HepG2 (cell line): Measurements from ENCODE around the gene PRSS36. TPM values are rescaled to one million over a fixed set of nuclear protein-coding genes. Genes with fewer than 3 reads are reported as not detected.
A peak's percentile ranks its signal among the peaks of the same experiment; 100 is the strongest.

Experiments used
- ATF1 ChIP-seq: IDR thresholded peaks from 2 replicates; pipeline ENCODE4 v1.6.1; 2016; ENCODE audit warnings: mild to moderate bottlenecking, control low read depth
- EEA1 ChIP-seq: sonication (generic); formaldehyde crosslinking; IDR thresholded peaks from 2 replicates; pipeline ENCODE4 v1.5.1; 2020; ENCODE audit warnings: mild to moderate bottlenecking, missing genetic modification reagents, borderline replicate concordance
- HDAC1 ChIP-seq: sonication (generic); formaldehyde crosslinking; IDR thresholded peaks from 2 replicates; pipeline ENCODE4 v1.5.1; 2020; ENCODE audit warnings: mild to moderate bottlenecking, missing genetic modification reagents
- HNRNPH1 ChIP-seq: fragments of 200-400 bp; formaldehyde crosslinking; optimal IDR thresholded peaks from 2 replicates; pipeline ENCODE3; 2017; ENCODE audit warnings: mild to moderate bottlenecking, low read depth, low read length
- HNRNPK ChIP-seq: fragments of 200-400 bp; formaldehyde crosslinking; IDR thresholded peaks from 2 replicates; pipeline ENCODE4 v1.6.1; 2018; ENCODE audit warnings: low read length, low read depth, moderate library complexity, mild to moderate bottlenecking; ENCODE audit not compliant: poor library complexity, severe bottlenecking
- HOXA7 ChIP-seq: sonication (generic); formaldehyde crosslinking; IDR thresholded peaks from 2 replicates; pipeline ENCODE4 v1.8.1; 2022; ENCODE audit warnings: mild to moderate bottlenecking, missing genetic modification reagents, moderate library complexity
- MAFG ChIP-seq: sonication (generic); formaldehyde crosslinking; IDR thresholded peaks from 2 replicates; pipeline ENCODE4 v1.5.1; 2020; ENCODE audit warnings: mild to moderate bottlenecking, missing genetic modification reagents
- NFE2L1 ChIP-seq: sonication (generic); formaldehyde crosslinking; IDR thresholded peaks from 2 replicates; pipeline ENCODE4 v1.4.0; 2020; ENCODE audit warnings: missing genetic modification reagents, mild to moderate bottlenecking, borderline replicate concordance
- NFKBIZ ChIP-seq: IDR thresholded peaks from 2 replicates; pipeline ENCODE4 v1.6.1; 2018; ENCODE audit warnings: missing genetic modification reagents, missing compliant biosample characterization
- RXRB ChIP-seq: IDR thresholded peaks from 2 replicates; pipeline ENCODE4 v1.6.1; 2016; ENCODE audit warnings: borderline replicate concordance, missing genetic modification reagents, missing compliant biosample characterization
- TOPORS ChIP-seq: sonication (generic); formaldehyde crosslinking; IDR thresholded peaks from 2 replicates; pipeline ENCODE4 v1.8.0; 2023; ENCODE audit warnings: mild to moderate bottlenecking, missing genetic modification reagents
- U2AF2 ChIP-seq: fragments of 200-400 bp; formaldehyde crosslinking; IDR thresholded peaks from 2 replicates; pipeline ENCODE4 v1.6.1; 2017; ENCODE audit warnings: low read depth, mild to moderate bottlenecking, low read length
- XBP1 ChIP-seq: sonication (generic); formaldehyde crosslinking; IDR thresholded peaks from 2 replicates; pipeline ENCODE4 v1.5.0; 2020; ENCODE audit warnings: missing genetic modification reagents
- YEATS2 ChIP-seq: sonication (generic); formaldehyde crosslinking; IDR thresholded peaks from 2 replicates; pipeline ENCODE4 v1.4.0; 2020; ENCODE audit warnings: missing genetic modification reagents, borderline replicate concordance
- ZKSCAN1 ChIP-seq: fragments of 150-350 bp; IDR thresholded peaks from 2 replicates; pipeline ENCODE4 v1.6.1; 2014; ENCODE audit warnings: low read length
- ZNF180 ChIP-seq: sonication (generic); formaldehyde crosslinking; IDR thresholded peaks from 2 replicates; pipeline ENCODE4 v1.4.0; 2020; ENCODE audit warnings: low read depth, missing genetic modification reagents, borderline replicate concordance
- ZNF253 ChIP-seq: sonication (generic); formaldehyde crosslinking; IDR thresholded peaks from 2 replicates; pipeline ENCODE4 v1.8.0; 2022; ENCODE audit warnings: mild to moderate bottlenecking, missing genetic modification reagents, borderline replicate concordance
- ZNF792 ChIP-seq: IDR thresholded peaks from 2 replicates; pipeline ENCODE4 v1.6.1; 2016
- polyA plus RNA-seq, 8 experiments: library from polyadenylated mRNA; depleted of rRNA in 3 of 8; stranded (reverse) in 7 of 8; unstranded in 1 of 8; fragments of >200 nt; fragmentation: Illumina TruSeq in 4 of 8; extraction: Trizol in 4 of 8; gene quantifications; 2 replicates each; pipeline versions ENCODE4 v1.2.1 to v1.2.3, GENCODE V29; 2011 to 2016; ENCODE audit warnings: low read depth in 4 of 8, missing spikeins in 1 of 8, mixed read lengths in 1 of 8; ENCODE audit not compliant: insufficient read depth in 1 of 8
- total RNA-seq, 5 experiments: library from RNA; depleted of rRNA; stranded (reverse); fragments of >200 nt; fragmentation: Illumina TruSeq; extraction: Trizol; gene quantifications; 2 replicates each; pipeline ENCODE4 v1.2.3, GENCODE V29; 2016; ENCODE audit warnings: low read depth in 1 of 5
- TF ChIP-seq, protein P1 (sequence below): sonication (generic); formaldehyde crosslinking; IDR thresholded peaks from 2 replicates; pipeline ENCODE4; 2020; ENCODE audit warnings: missing genetic modification reagents, mild to moderate bottlenecking, borderline replicate concordance
- TF ChIP-seq, protein P2 (sequence below): sonication (generic); formaldehyde crosslinking; IDR thresholded peaks from 2 replicates; pipeline ENCODE4 v1.5.0; 2020; ENCODE audit warnings: mild to moderate bottlenecking, missing genetic modification reagents, borderline replicate concordance
- TF ChIP-seq, protein P3 (sequence below): sonication (generic); formaldehyde crosslinking; IDR thresholded peaks from 2 replicates; pipeline ENCODE4 v1.8.0; 2023; ENCODE audit warnings: mild to moderate bottlenecking, missing genetic modification reagents
- TF ChIP-seq, protein P4 (sequence below): sonication (generic); formaldehyde crosslinking; IDR thresholded peaks from 2 replicates; pipeline ENCODE4 v1.8.0; 2022; ENCODE audit warnings: low read depth, missing genetic modification reagents

PRSS36 gene
- total and polyA plus RNA-seq, 2 of the 13 experiments (the other 11 are each of a cell fraction or from before 2014, with no cell fraction given), result 1.5 to 2.1 TPM

DNA sequence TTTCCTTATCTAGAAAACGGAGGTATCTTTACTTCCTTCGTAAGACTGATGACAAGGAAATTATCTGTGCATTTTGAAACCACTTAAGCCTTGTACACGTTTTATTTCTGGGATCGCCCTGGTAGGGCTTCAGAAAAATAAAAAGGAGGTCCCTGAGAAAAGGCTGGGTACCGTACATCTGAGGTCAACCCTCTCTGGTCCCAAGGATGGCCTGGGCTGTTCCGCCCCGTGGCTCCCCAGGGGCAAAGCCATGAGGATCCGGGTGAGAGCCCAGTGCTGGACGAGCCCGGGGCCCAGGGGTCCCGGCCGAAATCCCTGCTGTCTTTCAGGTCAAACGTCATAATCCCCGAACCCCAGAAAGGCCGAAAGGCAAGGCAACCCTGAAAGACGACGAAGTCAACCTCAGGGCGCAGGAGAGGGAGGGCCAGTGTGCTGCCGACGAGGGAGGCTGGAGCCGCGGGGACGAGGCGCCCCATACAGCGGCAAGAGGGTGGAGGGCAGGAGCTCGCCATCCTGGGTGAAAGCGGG, 29.4 kb upstream of the PRSS36 start (continued):
- TF ChIP-seq, protein P1, sequence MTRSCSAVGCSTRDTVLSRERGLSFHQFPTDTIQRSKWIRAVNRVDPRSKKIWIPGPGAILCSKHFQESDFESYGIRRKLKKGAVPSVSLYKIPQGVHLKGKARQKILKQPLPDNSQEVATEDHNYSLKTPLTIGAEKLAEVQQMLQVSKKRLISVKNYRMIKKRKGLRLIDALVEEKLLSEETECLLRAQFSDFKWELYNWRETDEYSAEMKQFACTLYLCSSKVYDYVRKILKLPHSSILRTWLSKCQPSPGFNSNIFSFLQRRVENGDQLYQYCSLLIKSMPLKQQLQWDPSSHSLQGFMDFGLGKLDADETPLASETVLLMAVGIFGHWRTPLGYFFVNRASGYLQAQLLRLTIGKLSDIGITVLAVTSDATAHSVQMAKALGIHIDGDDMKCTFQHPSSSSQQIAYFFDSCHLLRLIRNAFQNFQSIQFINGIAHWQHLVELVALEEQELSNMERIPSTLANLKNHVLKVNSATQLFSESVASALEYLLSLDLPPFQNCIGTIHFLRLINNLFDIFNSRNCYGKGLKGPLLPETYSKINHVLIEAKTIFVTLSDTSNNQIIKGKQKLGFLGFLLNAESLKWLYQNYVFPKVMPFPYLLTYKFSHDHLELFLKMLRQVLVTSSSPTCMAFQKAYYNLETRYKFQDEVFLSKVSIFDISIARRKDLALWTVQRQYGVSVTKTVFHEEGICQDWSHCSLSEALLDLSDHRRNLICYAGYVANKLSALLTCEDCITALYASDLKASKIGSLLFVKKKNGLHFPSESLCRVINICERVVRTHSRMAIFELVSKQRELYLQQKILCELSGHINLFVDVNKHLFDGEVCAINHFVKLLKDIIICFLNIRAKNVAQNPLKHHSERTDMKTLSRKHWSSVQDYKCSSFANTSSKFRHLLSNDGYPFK (CRISPR knock-in tag), result no peak
- TF ChIP-seq ZNF792, result no peak
- TF ChIP-seq, protein P2, sequence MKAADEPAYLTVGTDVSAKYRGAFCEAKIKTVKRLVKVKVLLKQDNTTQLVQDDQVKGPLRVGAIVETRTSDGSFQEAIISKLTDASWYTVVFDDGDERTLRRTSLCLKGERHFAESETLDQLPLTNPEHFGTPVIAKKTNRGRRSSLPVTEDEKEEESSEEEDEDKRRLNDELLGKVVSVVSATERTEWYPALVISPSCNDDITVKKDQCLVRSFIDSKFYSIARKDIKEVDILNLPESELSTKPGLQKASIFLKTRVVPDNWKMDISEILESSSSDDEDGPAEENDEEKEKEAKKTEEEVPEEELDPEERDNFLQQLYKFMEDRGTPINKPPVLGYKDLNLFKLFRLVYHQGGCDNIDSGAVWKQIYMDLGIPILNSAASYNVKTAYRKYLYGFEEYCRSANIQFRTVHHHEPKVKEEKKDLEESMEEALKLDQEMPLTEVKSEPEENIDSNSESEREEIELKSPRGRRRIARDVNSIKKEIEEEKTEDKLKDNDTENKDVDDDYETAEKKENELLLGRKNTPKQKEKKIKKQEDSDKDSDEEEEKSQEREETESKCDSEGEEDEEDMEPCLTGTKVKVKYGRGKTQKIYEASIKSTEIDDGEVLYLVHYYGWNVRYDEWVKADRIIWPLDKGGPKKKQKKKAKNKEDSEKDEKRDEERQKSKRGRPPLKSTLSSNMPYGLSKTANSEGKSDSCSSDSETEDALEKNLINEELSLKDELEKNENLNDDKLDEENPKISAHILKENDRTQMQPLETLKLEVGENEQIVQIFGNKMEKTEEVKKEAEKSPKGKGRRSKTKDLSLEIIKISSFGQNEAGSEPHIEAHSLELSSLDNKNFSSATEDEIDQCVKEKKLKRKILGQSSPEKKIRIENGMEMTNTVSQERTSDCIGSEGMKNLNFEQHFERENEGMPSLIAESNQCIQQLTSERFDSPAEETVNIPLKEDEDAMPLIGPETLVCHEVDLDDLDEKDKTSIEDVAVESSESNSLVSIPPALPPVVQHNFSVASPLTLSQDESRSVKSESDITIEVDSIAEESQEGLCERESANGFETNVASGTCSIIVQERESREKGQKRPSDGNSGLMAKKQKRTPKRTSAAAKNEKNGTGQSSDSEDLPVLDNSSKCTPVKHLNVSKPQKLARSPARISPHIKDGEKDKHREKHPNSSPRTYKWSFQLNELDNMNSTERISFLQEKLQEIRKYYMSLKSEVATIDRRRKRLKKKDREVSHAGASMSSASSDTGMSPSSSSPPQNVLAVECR (CRISPR knock-in tag), result no peak
- no peak for TF ChIP-seq HNRNPH1
- no peak for TF ChIP-seq NFE2L1
- no peak for TF ChIP-seq MAFG (CRISPR knock-in tag)
- TF ChIP-seq ZKSCAN1, result no peak
- TF ChIP-seq, protein P3, sequence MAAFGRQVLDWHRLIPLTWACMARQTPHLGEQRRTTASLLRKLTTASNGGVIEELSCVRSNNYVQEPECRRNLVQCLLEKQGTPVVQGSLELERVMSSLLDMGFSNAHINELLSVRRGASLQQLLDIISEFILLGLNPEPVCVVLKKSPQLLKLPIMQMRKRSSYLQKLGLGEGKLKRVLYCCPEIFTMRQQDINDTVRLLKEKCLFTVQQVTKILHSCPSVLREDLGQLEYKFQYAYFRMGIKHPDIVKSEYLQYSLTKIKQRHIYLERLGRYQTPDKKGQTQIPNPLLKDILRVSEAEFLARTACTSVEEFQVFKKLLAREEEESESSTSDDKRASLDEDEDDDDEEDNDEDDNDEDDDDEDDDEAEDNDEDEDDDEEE, result no peak
- TF ChIP-seq ZNF253 (CRISPR knock-in tag), result no peak
- no peak for TF ChIP-seq HDAC1 (CRISPR knock-in tag)
- TF ChIP-seq ZNF180 (CRISPR knock-in tag), result no peak
- no peak for TF ChIP-seq RXRB (CRISPR knock-in tag)
- no peak for TF ChIP-seq TOPORS (CRISPR knock-in tag)
- no peak for TF ChIP-seq ATF1 (CRISPR knock-in tag)
- no peak for TF ChIP-seq HNRNPK
- TF ChIP-seq EEA1 (CRISPR knock-in tag), result 0 out of 2 replicates have a peak, but pooled peaks have one; percentile 13
- no peak for TF ChIP-seq U2AF2
- peak; percentile 28; the same call in 1 of the 2 replicates for TF ChIP-seq XBP1
- TF ChIP-seq, protein P4, sequence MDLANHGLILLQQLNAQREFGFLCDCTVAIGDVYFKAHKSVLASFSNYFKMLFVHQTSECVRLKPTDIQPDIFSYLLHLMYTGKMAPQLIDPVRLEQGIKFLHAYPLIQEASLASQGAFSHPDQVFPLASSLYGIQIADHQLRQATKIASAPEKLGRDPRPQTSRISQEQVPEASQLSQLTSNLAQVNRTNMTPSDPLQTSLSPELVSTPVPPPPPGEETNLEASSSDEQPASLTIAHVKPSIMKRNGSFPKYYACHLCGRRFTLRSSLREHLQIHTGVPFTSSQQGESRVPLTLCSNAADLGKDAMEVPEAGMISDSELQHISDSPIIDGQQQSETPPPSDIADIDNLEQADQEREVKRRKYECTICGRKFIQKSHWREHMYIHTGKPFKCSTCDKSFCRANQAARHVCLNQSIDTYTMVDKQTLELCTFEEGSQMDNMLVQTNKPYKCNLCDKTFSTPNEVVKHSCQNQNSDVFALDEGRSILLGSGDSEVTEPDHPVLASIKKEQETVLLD (CRISPR knock-in tag), result no peak
- no peak for TF ChIP-seq HOXA7 (CRISPR knock-in tag)
- TF ChIP-seq YEATS2 (CRISPR knock-in tag), result no peak
- TF ChIP-seq NFKBIZ (CRISPR knock-in tag), result no peak; the same call in 1 of the 2 replicates
